Suppressor macrophage (primary cell): Measurements from ENCODE around the gene MXI1.
"Not testable (repeated sequence)": the region's sequence is repeated elsewhere in the genome, so short reads cannot be mapped to it uniquely, and the experiment has no call there.

Experiments used
- DNase-seq, 4 experiments: peaks; one replicate each; pipeline ENCODE4 v3.0.0-alpha.2; 2020 to 2022

Gene MXI1

GRCh38 chr10:110321869-110322620 is 114.6 kb downstream of the MXI1 start:
- peak in 2 of 4 experiments; percentile 11 to 15 for DNase-seq

GRCh38 chr10:110323503-110323902 is 116.1 kb downstream of the MXI1 start:
- peak in 1 of 4 experiments; percentile 15 for DNase-seq

GRCh38 chr10:110324201-110324804 is 116.9 kb downstream of the MXI1 start:
- DNase-seq: no peak

- DNase-seq: peak in 2 of 4 experiments; percentile 17 to 36
Measured at GRCh38 chr10:110324805-110325280, 117.4 kb downstream of the MXI1 start.

- peak in 1 of 4 experiments; percentile 17 for DNase-seq
Measured at GRCh38 chr10:110326351-110327032, 119.1 kb downstream of the MXI1 start.

GRCh38 chr10:110327262-110327914 is 120.0 kb downstream of the MXI1 start:
- no peak for DNase-seq

GRCh38 chr10:110330675-110331074 is 123.3 kb downstream of the MXI1 start:
- no peak for DNase-seq

GRCh38 chr10:110331226-110331795 is 123.9 kb downstream of the MXI1 start:
- not testable (repeated sequence) for DNase-seq

- no peak for DNase-seq
Measured at GRCh38 chr10:110334061-110334656, 126.8 kb downstream of the MXI1 start.

- DNase-seq: peak in 2 of 4 experiments; percentile 28
Measured at GRCh38 chr10:110335314-110336064, 128.1 kb downstream of the MXI1 start.

- DNase-seq: no peak
Measured at GRCh38 chr10:110336111-110336721, 128.8 kb downstream of the MXI1 start.
